GM12878 (cell line): ENCODE data around the gene TMEM184C. TPM values are rescaled to one million over a fixed set of nuclear protein-coding genes. Genes with fewer than 3 reads are reported as not detected.

Source experiments
- ASH2L ChIP-seq: fragments of 300-600, 200-600 bp; sonication (generic); IDR thresholded peaks from 2 replicates; pipeline ENCODE4 v1.6.1; 2017; ENCODE audit warnings: low read depth, mild to moderate bottlenecking, borderline replicate concordance
- HDAC6 ChIP-seq: fragments of 200-600 bp; sonication (generic); IDR thresholded peaks from one replicate; pipeline ENCODE4 v1.8.0; 2017; ENCODE audit warnings: antibody characterized with exemption; ENCODE audit not compliant: unreplicated experiment
- NFYA ChIP-seq: IDR thresholded peaks from 2 replicates; pipeline ENCODE4 v1.6.1; 2011; ENCODE audit warnings: low read depth, mild to moderate bottlenecking, low read length, improper control_type of control experiment, borderline replicate concordance
- NR2F1 ChIP-seq: fragments of 450-650 bp; conservative IDR thresholded peaks from 2 replicates; pipeline ENCODE4 v1.6.1; 2017; ENCODE audit warnings: mild to moderate bottlenecking
- PAX5 ChIP-seq: IDR thresholded peaks from 2 replicates; pipeline ENCODE4 v1.6.1; 2011; ENCODE audit warnings: low read depth, low read length, borderline replicate concordance
- SMAD1 ChIP-seq: fragments of 450-650 bp; IDR thresholded peaks from 2 replicates; pipeline ENCODE4 v1.6.1; 2018; ENCODE audit warnings: mild to moderate bottlenecking, low read depth; ENCODE audit not compliant: partially characterized antibody
- YY1 ChIP-seq: IDR thresholded peaks from 2 replicates; pipeline ENCODE4 v1.6.1; 2011; ENCODE audit warnings: low read depth, mild to moderate bottlenecking, low read length
- ZNF217 ChIP-seq: fragments of 450-650 bp; IDR thresholded peaks from 2 replicates; pipeline ENCODE4 v1.6.1; 2017; ENCODE audit warnings: antibody characterized with exemption, mild to moderate bottlenecking
- polyA plus RNA-seq, 11 experiments: library from polyadenylated mRNA; depleted of rRNA in 4 of 11; unstranded in 6 of 11; stranded (reverse) in 5 of 11; fragments of >200 nt; fragmentation: Nextera tagmentation in 4 of 11; fragmentation: Illumina TruSeq in 1 of 11; extraction: Ambion mirVana in 4 of 11; extraction: Trizol in 1 of 11; gene quantifications; 1 replicate in 1 of 11; 2 replicates in 10 of 11; pipeline versions ENCODE4 v1.2.1 to v1.2.3, GENCODE V29; 2011 to 2016; ENCODE audit warnings: inconsistent platforms in 2 of 11, missing spikeins in 2 of 11, low read depth in 1 of 11
- total RNA-seq, 4 experiments: library from RNA; depleted of rRNA in 3 of 4; stranded (reverse); fragments of >200 nt in 3 of 4; fragmentation: Illumina TruSeq in 1 of 4; extraction: Trizol in 1 of 4; gene quantifications; 2 replicates each; pipeline versions ENCODE4 v1.2.1 to v1.2.3, GENCODE V29; 2013 to 2021
- TF ChIP-seq, protein P1 (sequence below): fragments of 450-650 bp; IDR thresholded peaks from 2 replicates; pipeline ENCODE4 v1.6.1; 2016; ENCODE audit warnings: mild to moderate bottlenecking
- TF ChIP-seq, protein P2 (sequence below): IDR thresholded peaks from 2 replicates; pipeline ENCODE4 v1.6.1; 2012; ENCODE audit warnings: low read length, inconsistent platforms
- TF ChIP-seq, protein P3 (sequence below): IDR thresholded peaks from 2 replicates; pipeline ENCODE4 v1.6.1; 2011; ENCODE audit warnings: low read depth, low read length, improper control_type of control experiment, borderline replicate concordance
- TF ChIP-seq, protein P4 (sequence below): IDR thresholded peaks from 2 replicates; pipeline ENCODE4 v1.6.1; 2011; ENCODE audit warnings: borderline replicate concordance, low read depth, mild to moderate bottlenecking, moderate library complexity, mixed read lengths, low read length; ENCODE audit not compliant: insufficient read depth; ENCODE audit errors: extremely low read length
- TF ChIP-seq, protein P5 (sequence below): IDR thresholded peaks from 2 replicates; pipeline ENCODE4 v1.6.1; 2012; ENCODE audit warnings: low read depth, low read length, improper control_type of control experiment

The TMEM184C gene
- total and polyA plus RNA-seq, 10 of the 15 experiments (the other 5 are each of a cell fraction or from before 2014, with no cell fraction given), result 3.4 to 22.6 (median 18.2) TPM

DNA sequence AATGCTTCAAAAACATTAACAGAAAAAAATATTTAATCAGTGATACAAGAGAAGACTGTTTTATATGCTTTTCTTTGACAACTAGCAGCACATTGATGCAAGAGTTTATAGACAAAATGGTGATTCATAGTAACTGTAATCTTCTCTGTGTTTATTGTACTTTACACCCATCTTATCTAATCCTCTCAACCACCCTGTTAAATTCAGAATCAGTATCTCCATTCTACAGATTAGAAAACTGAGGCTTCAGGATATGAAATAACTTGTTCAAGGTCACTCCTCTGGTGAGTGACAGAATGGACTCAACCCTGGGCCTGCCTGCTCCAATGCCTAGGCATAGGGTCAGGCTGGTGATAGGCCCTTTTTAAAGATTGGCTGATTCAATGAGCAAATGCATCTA lies 26.1 kb upstream of the TMEM184C start (continued):
- TF ChIP-seq ZNF217 (no peak), NFYA (no peak), ASH2L (no peak), HDAC6 (no peak), PAX5 (no peak), YY1 (no peak), NR2F1 (no peak), SMAD1 (no peak)
- TF ChIP-seq, protein P1, sequence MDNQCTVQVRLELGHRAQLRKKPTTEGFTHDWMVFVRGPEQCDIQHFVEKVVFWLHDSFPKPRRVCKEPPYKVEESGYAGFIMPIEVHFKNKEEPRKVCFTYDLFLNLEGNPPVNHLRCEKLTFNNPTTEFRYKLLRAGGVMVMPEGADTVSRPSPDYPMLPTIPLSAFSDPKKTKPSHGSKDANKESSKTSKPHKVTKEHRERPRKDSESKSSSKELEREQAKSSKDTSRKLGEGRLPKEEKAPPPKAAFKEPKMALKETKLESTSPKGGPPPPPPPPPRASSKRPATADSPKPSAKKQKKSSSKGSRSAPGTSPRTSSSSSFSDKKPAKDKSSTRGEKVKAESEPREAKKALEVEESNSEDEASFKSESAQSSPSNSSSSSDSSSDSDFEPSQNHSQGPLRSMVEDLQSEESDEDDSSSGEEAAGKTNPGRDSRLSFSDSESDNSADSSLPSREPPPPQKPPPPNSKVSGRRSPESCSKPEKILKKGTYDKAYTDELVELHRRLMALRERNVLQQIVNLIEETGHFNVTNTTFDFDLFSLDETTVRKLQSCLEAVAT, result no peak
- TF ChIP-seq, protein P2, sequence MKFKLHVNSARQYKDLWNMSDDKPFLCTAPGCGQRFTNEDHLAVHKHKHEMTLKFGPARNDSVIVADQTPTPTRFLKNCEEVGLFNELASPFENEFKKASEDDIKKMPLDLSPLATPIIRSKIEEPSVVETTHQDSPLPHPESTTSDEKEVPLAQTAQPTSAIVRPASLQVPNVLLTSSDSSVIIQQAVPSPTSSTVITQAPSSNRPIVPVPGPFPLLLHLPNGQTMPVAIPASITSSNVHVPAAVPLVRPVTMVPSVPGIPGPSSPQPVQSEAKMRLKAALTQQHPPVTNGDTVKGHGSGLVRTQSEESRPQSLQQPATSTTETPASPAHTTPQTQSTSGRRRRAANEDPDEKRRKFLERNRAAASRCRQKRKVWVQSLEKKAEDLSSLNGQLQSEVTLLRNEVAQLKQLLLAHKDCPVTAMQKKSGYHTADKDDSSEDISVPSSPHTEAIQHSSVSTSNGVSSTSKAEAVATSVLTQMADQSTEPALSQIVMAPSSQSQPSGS, result no peak
- TF ChIP-seq, protein P3, sequence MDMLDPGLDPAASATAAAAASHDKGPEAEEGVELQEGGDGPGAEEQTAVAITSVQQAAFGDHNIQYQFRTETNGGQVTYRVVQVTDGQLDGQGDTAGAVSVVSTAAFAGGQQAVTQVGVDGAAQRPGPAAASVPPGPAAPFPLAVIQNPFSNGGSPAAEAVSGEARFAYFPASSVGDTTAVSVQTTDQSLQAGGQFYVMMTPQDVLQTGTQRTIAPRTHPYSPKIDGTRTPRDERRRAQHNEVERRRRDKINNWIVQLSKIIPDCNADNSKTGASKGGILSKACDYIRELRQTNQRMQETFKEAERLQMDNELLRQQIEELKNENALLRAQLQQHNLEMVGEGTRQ, result no peak
- TF ChIP-seq, protein P4, sequence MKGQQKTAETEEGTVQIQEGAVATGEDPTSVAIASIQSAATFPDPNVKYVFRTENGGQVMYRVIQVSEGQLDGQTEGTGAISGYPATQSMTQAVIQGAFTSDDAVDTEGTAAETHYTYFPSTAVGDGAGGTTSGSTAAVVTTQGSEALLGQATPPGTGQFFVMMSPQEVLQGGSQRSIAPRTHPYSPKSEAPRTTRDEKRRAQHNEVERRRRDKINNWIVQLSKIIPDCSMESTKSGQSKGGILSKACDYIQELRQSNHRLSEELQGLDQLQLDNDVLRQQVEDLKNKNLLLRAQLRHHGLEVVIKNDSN, result no peak
- TF ChIP-seq, protein P5, sequence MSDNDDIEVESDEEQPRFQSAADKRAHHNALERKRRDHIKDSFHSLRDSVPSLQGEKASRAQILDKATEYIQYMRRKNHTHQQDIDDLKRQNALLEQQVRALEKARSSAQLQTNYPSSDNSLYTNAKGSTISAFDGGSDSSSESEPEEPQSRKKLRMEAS, result no peak
